HepG2 (cell line): ENCODE results near the gene BCAS4. TPM values are rescaled to one million over a fixed set of nuclear protein-coding genes. Genes with fewer than 3 reads are reported as not detected.

Experiments
- ARNTL ChIP-seq: sonication (generic); formaldehyde crosslinking; IDR thresholded peaks from 2 replicates; pipeline ENCODE4 v1.4.0; 2020; ENCODE audit warnings: mild to moderate bottlenecking, missing genetic modification reagents
- EEA1 ChIP-seq: sonication (generic); formaldehyde crosslinking; IDR thresholded peaks from 2 replicates; pipeline ENCODE4 v1.5.1; 2020; ENCODE audit warnings: mild to moderate bottlenecking, missing genetic modification reagents, borderline replicate concordance
- HNRNPUL1 ChIP-seq: fragments of 200-400 bp; formaldehyde crosslinking; IDR thresholded peaks from 2 replicates; pipeline ENCODE4 v1.6.1; 2017; ENCODE audit warnings: low read depth, mild to moderate bottlenecking, low read length, moderate library complexity
- JUND ChIP-seq: sonication (generic); formaldehyde crosslinking; IDR thresholded peaks from 2 replicates; pipeline ENCODE4 v1.8.0; 2022; ENCODE audit warnings: mild to moderate bottlenecking, missing genetic modification reagents
- KLF12 ChIP-seq: sonication (generic); formaldehyde crosslinking; IDR thresholded peaks from 2 replicates; pipeline ENCODE4 v1.4.0; 2020; ENCODE audit warnings: missing genetic modification reagents, borderline replicate concordance
- MAFK ChIP-seq, 2 experiments: IDR thresholded peaks in 1 of 2; conservative IDR thresholded peaks in 1 of 2; 2 replicates each; pipeline ENCODE4 v1.6.1; 2011; ENCODE audit warnings: improper control_type of control experiment in 2 of 2, low read length in 2 of 2
- MTERF4 ChIP-seq: sonication (generic); formaldehyde crosslinking; IDR thresholded peaks from 2 replicates; pipeline ENCODE4 v1.8.0; 2023; ENCODE audit warnings: mild to moderate bottlenecking, missing genetic modification reagents
- MXI1 ChIP-seq: IDR thresholded peaks from 3 replicates; pipeline ENCODE4 v1.6.1; 2012; ENCODE audit warnings: low read depth, low read length, inconsistent platforms, borderline replicate concordance
- NFIB ChIP-seq: sonication (generic); formaldehyde crosslinking; IDR thresholded peaks from 2 replicates; pipeline ENCODE4 v1.9.0; 2021; ENCODE audit warnings: missing genetic modification reagents, mild to moderate bottlenecking, borderline replicate concordance
- PITX1 ChIP-seq: sonication (generic); formaldehyde crosslinking; IDR thresholded peaks from 2 replicates; pipeline ENCODE4 v1.5.1; 2020; ENCODE audit warnings: mild to moderate bottlenecking, missing genetic modification reagents
- POLR2AphosphoS2 ChIP-seq: IDR thresholded peaks from 2 replicates; pipeline ENCODE4 v1.6.1; 2011; ENCODE audit warnings: low read depth, low read length, improper control_type of control experiment
- RCOR2 ChIP-seq: IDR thresholded peaks from 2 replicates; pipeline ENCODE4 v1.6.1; 2016; ENCODE audit warnings: missing biosample characterization, missing genetic modification reagents
- SPEN ChIP-seq: sonication (generic); formaldehyde crosslinking; IDR thresholded peaks from 2 replicates; pipeline ENCODE4 v1.5.1; 2020; ENCODE audit warnings: low read depth, mild to moderate bottlenecking, missing genetic modification reagents
- TEAD3 ChIP-seq: optimal IDR thresholded peaks from 2 replicates; pipeline ENCODE3; 2016; ENCODE audit warnings: borderline replicate concordance
- TRIM24 ChIP-seq: sonication (generic); formaldehyde crosslinking; IDR thresholded peaks from 2 replicates; pipeline ENCODE4 v1.8.0; 2022; ENCODE audit warnings: mild to moderate bottlenecking, missing genetic modification reagents
- ZFP37 ChIP-seq: sonication (generic); formaldehyde crosslinking; IDR thresholded peaks from 2 replicates; pipeline ENCODE4 v1.4.0; 2020; ENCODE audit warnings: missing genetic modification reagents, borderline replicate concordance
- ZNF121 ChIP-seq: sonication (generic); formaldehyde crosslinking; IDR thresholded peaks from 2 replicates; pipeline ENCODE4 v1.5.0; 2020; ENCODE audit warnings: mild to moderate bottlenecking, missing genetic modification reagents
- ZNF282 ChIP-seq: fragments of 450-650 bp; IDR thresholded peaks from 2 replicates; pipeline ENCODE4 v1.6.1; 2018; ENCODE audit not compliant: partially characterized antibody
- ZNF329 ChIP-seq: sonication (generic); formaldehyde crosslinking; IDR thresholded peaks from 2 replicates; pipeline ENCODE4 v1.9.0; 2021; ENCODE audit warnings: low read depth, mild to moderate bottlenecking, missing genetic modification reagents
- ZNF710 ChIP-seq: sonication (generic); formaldehyde crosslinking; IDR thresholded peaks from 2 replicates; pipeline ENCODE4 v1.5.0; 2020; ENCODE audit warnings: mild to moderate bottlenecking, missing genetic modification reagents, borderline replicate concordance
- polyA plus RNA-seq, 8 experiments: library from polyadenylated mRNA; depleted of rRNA in 3 of 8; stranded (reverse) in 7 of 8; unstranded in 1 of 8; fragments of >200 nt; fragmentation: Illumina TruSeq in 4 of 8; extraction: Trizol in 4 of 8; gene quantifications; 2 replicates each; pipeline versions ENCODE4 v1.2.1 to v1.2.3, GENCODE V29; 2011 to 2016; ENCODE audit warnings: low read depth in 4 of 8, missing spikeins in 1 of 8, mixed read lengths in 1 of 8; ENCODE audit not compliant: insufficient read depth in 1 of 8
- total RNA-seq, 5 experiments: library from RNA; depleted of rRNA; stranded (reverse); fragments of >200 nt; fragmentation: Illumina TruSeq; extraction: Trizol; gene quantifications; 2 replicates each; pipeline ENCODE4 v1.2.3, GENCODE V29; 2016; ENCODE audit warnings: low read depth in 1 of 5
- TF ChIP-seq, protein P1 (sequence below): sonication (generic); IDR thresholded peaks from 2 replicates; pipeline ENCODE4 v1.6.1; 2016; ENCODE audit warnings: low read depth, borderline replicate concordance
- TF ChIP-seq, protein P2 (sequence below): sonication (generic); formaldehyde crosslinking; IDR thresholded peaks from 2 replicates; pipeline ENCODE4 v1.4.0; 2020; ENCODE audit warnings: mild to moderate bottlenecking, missing genetic modification reagents
- TF ChIP-seq, protein P3 (sequence below): sonication (generic); formaldehyde crosslinking; IDR thresholded peaks from 2 replicates; pipeline ENCODE4 v1.5.0; 2020; ENCODE audit warnings: mild to moderate bottlenecking, missing genetic modification reagents

The BCAS4 gene
- total and polyA plus RNA-seq, 2 of the 13 experiments (the other 11 are each of a cell fraction or from before 2014, with no cell fraction given): 7.2 to 8.0 TPM

DNA sequence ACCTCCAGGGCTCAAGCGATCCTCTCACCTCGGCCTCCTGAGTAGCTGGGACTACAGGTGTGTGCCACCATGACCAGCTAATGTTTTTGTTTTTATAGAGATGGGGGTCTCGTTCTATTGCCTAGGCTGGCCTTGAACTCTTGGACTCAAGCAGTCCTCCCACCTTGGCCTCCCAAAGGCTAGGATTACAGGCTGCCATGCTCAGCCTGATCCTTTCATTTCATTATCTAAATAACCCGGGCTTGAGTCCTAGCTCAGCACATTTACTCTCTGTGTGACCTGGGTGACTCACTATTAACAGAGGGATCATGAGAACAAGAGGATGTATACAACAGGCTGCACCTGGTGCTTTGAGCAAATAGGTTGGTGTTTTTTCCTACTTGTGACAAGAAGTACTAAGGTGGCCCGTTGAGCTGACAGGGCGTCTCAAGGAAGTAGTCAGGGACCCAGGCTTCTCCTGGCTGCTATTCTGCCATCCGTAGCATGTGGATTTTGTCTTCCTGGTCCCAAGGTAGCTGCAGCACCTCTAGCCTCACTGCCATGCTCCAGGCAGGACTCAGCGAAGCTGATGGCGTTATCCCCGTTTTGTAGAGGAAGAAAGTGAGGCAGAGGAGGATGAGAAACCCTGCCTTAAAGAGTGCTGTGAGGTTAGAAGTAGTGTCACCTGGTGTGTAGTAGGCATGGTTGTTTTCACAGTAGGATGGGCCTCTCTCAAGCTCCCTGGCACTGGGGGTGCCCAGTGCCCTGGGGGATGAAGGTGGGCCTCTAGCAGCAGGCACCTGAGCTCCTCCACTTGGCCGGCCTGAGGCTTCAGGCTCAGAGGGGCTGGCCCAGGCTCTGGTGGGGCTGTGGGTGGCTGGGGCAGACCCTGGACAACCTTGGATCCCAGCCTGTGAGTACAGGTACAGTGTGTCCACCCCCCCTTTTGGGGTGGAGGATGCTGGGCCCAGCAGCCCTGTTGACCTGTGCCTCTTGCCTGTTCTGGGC lies 73.9 kb downstream of the BCAS4 start (continued):
- TF ChIP-seq TEAD3 (CRISPR knock-in tag) (peak; percentile 7), MXI1 (peak; percentile 22; the same call in 1 of the 3 replicates), HNRNPUL1 (no peak), PITX1 (CRISPR knock-in tag) (peak; percentile 67; the same call in 1 of the 2 replicates), MTERF4 (CRISPR knock-in tag) (peak; percentile 64; the same call in 1 of the 2 replicates), ZNF282 (no peak), ZNF121 (peak; percentile 55), JUND (CRISPR knock-in tag) (no peak), MAFK (conservative IDR thresholded peaks at IDR 0.05 in 1 of 2, IDR thresholded peaks at IDR 0.05 in 1 of 2; ENCODE audit: low read length in 2 of 2) (peak; percentile 78 to 83), ZNF710 (CRISPR knock-in tag) (0 out of 2 replicates have a peak, but pooled peaks have one; percentile 35), KLF12 (CRISPR knock-in tag) (no peak), ZNF329 (CRISPR knock-in tag) (no peak), POLR2AphosphoS2 (no peak), TRIM24 (CRISPR knock-in tag) (0 out of 2 replicates have a peak, but pooled peaks have one; percentile 46), NFIB (CRISPR knock-in tag) (peak; percentile 83; the same call in 1 of the 2 replicates), RCOR2 (peak; percentile 77; the same call in 1 of the 2 replicates), ARNTL (CRISPR knock-in tag) (no peak), SPEN (CRISPR knock-in tag) (0 out of 2 replicates have a peak, but pooled peaks have one; percentile 41), ZFP37 (CRISPR knock-in tag) (no peak), EEA1 (CRISPR knock-in tag) (no peak)
- TF ChIP-seq, protein P1, sequence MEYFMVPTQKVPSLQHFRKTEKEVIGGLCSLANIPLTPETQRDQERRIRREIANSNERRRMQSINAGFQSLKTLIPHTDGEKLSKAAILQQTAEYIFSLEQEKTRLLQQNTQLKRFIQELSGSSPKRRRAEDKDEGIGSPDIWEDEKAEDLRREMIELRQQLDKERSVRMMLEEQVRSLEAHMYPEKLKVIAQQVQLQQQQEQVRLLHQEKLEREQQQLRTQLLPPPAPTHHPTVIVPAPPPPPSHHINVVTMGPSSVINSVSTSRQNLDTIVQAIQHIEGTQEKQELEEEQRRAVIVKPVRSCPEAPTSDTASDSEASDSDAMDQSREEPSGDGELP: peak; percentile 41; the same call in 1 of the 2 replicates
- TF ChIP-seq, protein P2, sequence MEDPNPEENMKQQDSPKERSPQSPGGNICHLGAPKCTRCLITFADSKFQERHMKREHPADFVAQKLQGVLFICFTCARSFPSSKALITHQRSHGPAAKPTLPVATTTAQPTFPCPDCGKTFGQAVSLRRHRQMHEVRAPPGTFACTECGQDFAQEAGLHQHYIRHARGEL: no peak
- TF ChIP-seq, protein P3, sequence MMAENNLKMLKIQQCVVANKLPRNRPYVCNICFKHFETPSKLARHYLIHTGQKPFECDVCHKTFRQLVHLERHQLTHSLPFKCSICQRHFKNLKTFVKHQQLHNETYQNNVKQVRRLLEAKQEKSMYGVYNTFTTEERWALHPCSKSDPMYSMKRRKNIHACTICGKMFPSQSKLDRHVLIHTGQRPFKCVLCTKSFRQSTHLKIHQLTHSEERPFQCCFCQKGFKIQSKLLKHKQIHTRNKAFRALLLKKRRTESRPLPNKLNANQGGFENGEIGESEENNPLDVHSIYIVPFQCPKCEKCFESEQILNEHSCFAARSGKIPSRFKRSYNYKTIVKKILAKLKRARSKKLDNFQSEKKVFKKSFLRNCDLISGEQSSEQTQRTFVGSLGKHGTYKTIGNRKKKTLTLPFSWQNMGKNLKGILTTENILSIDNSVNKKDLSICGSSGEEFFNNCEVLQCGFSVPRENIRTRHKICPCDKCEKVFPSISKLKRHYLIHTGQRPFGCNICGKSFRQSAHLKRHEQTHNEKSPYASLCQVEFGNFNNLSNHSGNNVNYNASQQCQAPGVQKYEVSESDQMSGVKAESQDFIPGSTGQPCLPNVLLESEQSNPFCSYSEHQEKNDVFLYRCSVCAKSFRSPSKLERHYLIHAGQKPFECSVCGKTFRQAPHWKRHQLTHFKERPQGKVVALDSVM (CRISPR knock-in tag): peak; percentile 97
